IMR-90 (cell line): ENCODE results near the gene CTR9. TPM values are rescaled to one million over a fixed set of nuclear protein-coding genes. Genes with fewer than 3 reads are reported as not detected.

Experiments
- ATAC-seq: fragments of 200-7000 bp; cut with Tn5 transposase; 2 replicates; pipeline ENCODE4 v1.9.1; 2020; ENCODE audit warnings: low read depth, mild to moderate bottlenecking, moderate library complexity
- BruUV-seq: library from RNA; stranded (reverse); fragments of 400-500 nt; replicated peaks from 2 replicates; lab custom pipeline; 2021; lab: Mats Ljungman, UMichigan
- CTCF ChIA-PET: fragments of 300-600 bp; formaldehyde crosslinking; extraction: SDS; loops from one replicate; lab custom pipeline; 2021; ENCODE audit warnings: antibody characterized with exemption; lab: Yijun Ruan, JAX
- POLR2A ChIA-PET: fragments of 300-600 bp; sonication (Branson Sonifier 250); formaldehyde crosslinking; loops from one replicate; lab custom pipeline; 2022; ENCODE audit warnings: antibody characterized with exemption; ENCODE audit not compliant: unreplicated experiment; lab: Charles Lee
- DNase-seq: peaks from one replicate; pipeline ENCODE4 v3.0.0; 2013
- H2AFZ ChIP-seq: replicated peaks from 2 replicates; pipeline ENCODE3; 2013; ENCODE audit warnings: low read length, mild to moderate bottlenecking; ENCODE audit not compliant: poor library complexity
- H2AK5ac ChIP-seq: 2 replicates; pipeline ENCODE4 v1.6.1; 2013; ENCODE audit warnings: low read depth, low read length, inconsistent platforms
- H2AK9ac ChIP-seq: replicated peaks from 2 replicates; pipeline ENCODE3; 2013; ENCODE audit warnings: mild to moderate bottlenecking, low read depth, low read length, moderate library complexity; ENCODE audit not compliant: poor library complexity
- H2BK120ac ChIP-seq: 2 replicates; pipeline ENCODE4 v1.6.1; 2013; ENCODE audit warnings: low read depth, low read length, inconsistent platforms
- H2BK15ac ChIP-seq: 3 replicates; pipeline ENCODE4 v1.6.1; 2013; ENCODE audit warnings: low read depth, low read length, inconsistent platforms
- H2BK20ac ChIP-seq: 2 replicates; pipeline ENCODE4 v1.6.1; 2013; ENCODE audit warnings: low read depth, mild to moderate bottlenecking, inconsistent platforms, low read length, moderate library complexity
- H2BK5ac ChIP-seq: 2 replicates; pipeline ENCODE4 v1.6.1; 2013; ENCODE audit warnings: mild to moderate bottlenecking, low read depth, low read length, inconsistent platforms; ENCODE audit not compliant: poor library complexity, severe bottlenecking
- H3K14ac ChIP-seq: replicated peaks from 2 replicates; pipeline ENCODE4 v1.6.1; 2013; ENCODE audit warnings: low read depth, low read length, inconsistent platforms
- H3K18ac ChIP-seq: 2 replicates; pipeline ENCODE4 v1.6.1; 2013; ENCODE audit warnings: low read depth, low read length, control low read depth
- H3K23ac ChIP-seq: 2 replicates; pipeline ENCODE4 v1.6.1; 2013; ENCODE audit warnings: low read depth, low read length, inconsistent platforms
- H3K27ac ChIP-seq: 2 replicates; pipeline ENCODE4 v1.5.1; 2013; ENCODE audit warnings: mild to moderate bottlenecking, control low read depth, low read length; ENCODE audit not compliant: insufficient read depth
- H3K27me3 ChIP-seq: 2 replicates; pipeline ENCODE4 v1.6.1; 2013; ENCODE audit warnings: low read length; ENCODE audit not compliant: control insufficient read depth, insufficient read depth
- H3K36me3 ChIP-seq: 2 replicates; pipeline ENCODE4 v1.6.1; 2013; ENCODE audit warnings: low read length, mixed read lengths; ENCODE audit not compliant: control insufficient read depth, insufficient read depth
- H3K4ac ChIP-seq: 2 replicates; pipeline ENCODE4 v1.6.1; 2013; ENCODE audit warnings: low read depth, low read length, inconsistent platforms
- H3K4me1 ChIP-seq: 2 replicates; pipeline ENCODE4 v1.6.1; 2013; ENCODE audit warnings: low read length, mixed read lengths; ENCODE audit not compliant: control insufficient read depth, insufficient read depth
- H3K4me2 ChIP-seq: 2 replicates; pipeline ENCODE4 v1.6.1; 2013; ENCODE audit warnings: low read depth, mild to moderate bottlenecking, control low read depth, low read length, moderate library complexity
- H3K4me3 ChIP-seq: 2 replicates; pipeline ENCODE4 v1.5.1; 2013; ENCODE audit warnings: low read depth, mild to moderate bottlenecking, control low read depth, low read length, moderate library complexity; ENCODE audit not compliant: insufficient read depth
- H3K56ac ChIP-seq: 2 replicates; pipeline ENCODE4 v1.6.1; 2013; ENCODE audit warnings: low read length, inconsistent platforms; ENCODE audit not compliant: insufficient read depth; ENCODE audit errors: extremely low read depth
- H3K79me1 ChIP-seq, 2 experiments: 2 replicates each; pipeline ENCODE4 v1.6.1; 2013; ENCODE audit warnings: low read length in 2 of 2, inconsistent platforms in 1 of 2, low read depth in 1 of 2
- H3K9ac ChIP-seq: 2 replicates; pipeline ENCODE4 v1.6.1; 2013; ENCODE audit warnings: low read depth, low read length, control low read depth
- H3K9me1 ChIP-seq: 2 replicates; pipeline ENCODE4 v1.6.1; 2013; ENCODE audit warnings: low read length, inconsistent platforms; ENCODE audit not compliant: insufficient read depth
- H3K9me3 ChIP-seq: 2 replicates; pipeline ENCODE4 v1.6.1; 2013; ENCODE audit warnings: low read length; ENCODE audit not compliant: control insufficient read depth, insufficient read depth
- H4K20me1 ChIP-seq: 2 replicates; pipeline ENCODE4 v1.6.1; 2013; ENCODE audit warnings: low read length, inconsistent platforms; ENCODE audit not compliant: insufficient read depth
- H4K5ac ChIP-seq: 2 replicates; pipeline ENCODE4 v1.6.1; 2013; ENCODE audit warnings: mild to moderate bottlenecking, low read depth, low read length, control low read depth
- H4K8ac ChIP-seq, 2 experiments: 2 replicates each; pipeline ENCODE4 v1.6.1; 2013; ENCODE audit warnings: low read depth in 2 of 2, low read length in 2 of 2, control low read depth in 1 of 2, inconsistent platforms in 1 of 2
- H4K91ac ChIP-seq: 2 replicates; pipeline ENCODE4 v1.6.1; 2013; ENCODE audit warnings: low read depth, low read length, inconsistent platforms; ENCODE audit not compliant: insufficient read depth
- CHD1 ChIP-seq: IDR thresholded peaks from 2 replicates; pipeline ENCODE4 v1.6.1; 2012; ENCODE audit warnings: low read depth, low read length, improper control_type of control experiment
- CTCF ChIP-seq: conservative IDR thresholded peaks from 2 replicates; pipeline ENCODE4 v1.5.1; 2012; ENCODE audit warnings: mild to moderate bottlenecking, low read depth, low read length, improper control_type of control experiment
- ELK1 ChIP-seq: fragments of 150-350 bp; IDR thresholded peaks from 2 replicates; pipeline ENCODE4 v1.6.1; 2016; ENCODE audit warnings: low read depth, mild to moderate bottlenecking, low read length, moderate library complexity, borderline replicate concordance
- FOS ChIP-seq: fragments of 150-350 bp; IDR thresholded peaks from 2 replicates; pipeline ENCODE4 v1.6.1; 2016; ENCODE audit warnings: low read depth, low read length
- MAFK ChIP-seq: IDR thresholded peaks from 2 replicates; pipeline ENCODE4 v1.6.1; 2012; ENCODE audit warnings: low read depth, low read length, improper control_type of control experiment
- MXI1 ChIP-seq: IDR thresholded peaks from 2 replicates; pipeline ENCODE4 v1.6.1; 2012; ENCODE audit warnings: low read depth, mild to moderate bottlenecking, low read length, moderate library complexity, borderline replicate concordance
- NFE2L2 ChIP-seq: fragments of 150-350 bp; IDR thresholded peaks from 2 replicates; pipeline ENCODE4 v1.6.1; 2016; ENCODE audit warnings: low read depth, mild to moderate bottlenecking, low read length
- POLR2A ChIP-seq: IDR thresholded peaks from 2 replicates; pipeline ENCODE4 v1.6.1; 2012; ENCODE audit warnings: mild to moderate bottlenecking, low read depth, low read length
- RAD21 ChIP-seq: IDR thresholded peaks from 2 replicates; pipeline ENCODE4 v1.6.1; 2012; ENCODE audit warnings: low read length, improper control_type of control experiment
- RCOR1 ChIP-seq: IDR thresholded peaks from 2 replicates; pipeline ENCODE4 v1.6.1; 2012; ENCODE audit warnings: mild to moderate bottlenecking, low read length, improper control_type of control experiment; ENCODE audit not compliant: insufficient replicate concordance
- RFX5 ChIP-seq: IDR thresholded peaks from 2 replicates; pipeline ENCODE4 v1.8.0; 2012; ENCODE audit warnings: low read depth, mild to moderate bottlenecking, low read length, moderate library complexity
- USF2 ChIP-seq: fragments of 150-350 bp; IDR thresholded peaks from 2 replicates; pipeline ENCODE4 v1.6.1; 2017; ENCODE audit warnings: mild to moderate bottlenecking, antibody characterized with exemption, low read length, low read depth
- WGBS, 2 experiments: methylation state at CpG; one replicate each; pipeline versions ENCODE4 v1.1.5 to v1.1.7; 2013; ENCODE audit warnings: missing lambda C conversion rate in 2 of 2; ENCODE audit not compliant: insufficient read length in 1 of 2; ENCODE audit errors: extremely low coverage in 2 of 2; 5-methylcytosine and 5-hydroxymethylcytosine counted together
- dilution Hi-C: fragments of 300-500 bp; cut with HindIII; formaldehyde crosslinking; loops from one replicate; pipeline ENCODE4 v1.14.3; 2018; ENCODE audit warnings: low sequenced_read_pairs; ENCODE audit not compliant: unreplicated experiment
- in situ Hi-C: fragments of 300-500 bp; cut with MboI; formaldehyde crosslinking; loops from 3 replicates; pipeline ENCODE4 v1.14.3; 2019; ENCODE audit warnings: low sequenced_read_pairs, inconsistent platforms, mixed read lengths
- intact Hi-C: fragments of 100-400 bp; cut with micrococcal nuclease; formaldehyde crosslinking; loops from 2 replicates; pipeline ENCODE4 v1.10.0; 2022
- polyA plus RNA-seq, 3 experiments: library from polyadenylated mRNA; depleted of rRNA; stranded (reverse); fragments of >200 nt; gene quantifications; 2 replicates each; pipeline ENCODE4 v1.2.3, GENCODE V29; 2012; ENCODE audit warnings: low replicate concordance in 1 of 3
- total RNA-seq: library from RNA; depleted of rRNA; stranded (reverse); fragments of >200 nt; gene quantifications from 2 replicates; pipeline ENCODE4 v1.2.3, GENCODE V29; 2012

CTR9 gene
- total and polyA plus RNA-seq, 2 of the 4 experiments (the other 2 are of a cell fraction): 16.8 to 37.1 TPM

- peak; percentile 96 for DNase-seq
- Histone ChIP-seq H3K14ac (peak overlapping the region; percentile 95), H3K4me3 (peak overlapping the region; percentile 40; the same call in 1 of the 2 replicates), H2AK5ac (peak overlapping the region; percentile 98), H3K9me3 (no peaks in the 10 kb centered on the region), H4K20me1 (no peaks in the 10 kb centered on the region), H3K23ac (peak overlapping the region; percentile 87), H2BK5ac (peak overlapping the region; percentile 95), H4K8ac (peak overlapping the region; percentile 41 to 94), H2BK20ac (peak overlapping the region; percentile 97), H3K27me3 (no peaks in the 10 kb centered on the region), H2BK120ac (peak overlapping the region; percentile 97), H3K36me3 (no peaks in the 10 kb centered on the region), H3K79me1 (peaks cover 4 to 6% of the 10 kb centered on the region in 2 experiments; a peak in 2 of 4 replicates), H3K18ac (peak overlapping the region; percentile 79), H3K27ac (peak overlapping the region; percentile 93), H4K91ac (peak overlapping the region; percentile 96), H3K4ac (peak overlapping the region; percentile 95), H3K56ac (peak overlapping the region; percentile 94), H3K9ac (peak overlapping the region; percentile 77), H2AK9ac (peak overlapping the region; percentile 93), H2AFZ (peak overlapping the region; percentile 87), H3K4me2 (peak overlapping the region; percentile 78), H2BK15ac (peak overlapping the region; percentile 92), H3K9me1 (peaks cover 23% of the 10 kb centered on the region), H3K4me1 (peaks cover 8% of the 10 kb centered on the region), H4K5ac (peak overlapping the region; percentile 65)
- dilution Hi-C loops: loop anchor here (25.0 kb wide), 1 partner anchor 223 kb away; no protein-coding TSS in a partner anchor
- peak; percentile 97 for ATAC-seq
- BruUV-seq: no TSS peak
- ChIA-PET POLR2A (interaction anchor here (0.7 to 1.0 kb wide), 2 partner anchors 43 to 148 kb away, joined by 3 to 4 read pairs; partner anchors contain the start of gene IRAG1), CTCF (interaction anchor here (0.6 to 0.7 kb wide), 6 partner anchors 23 to 421 kb away, joined by 3 to 4 read pairs (median 3); partner anchors contain the start of gene IRAG1)
- in situ Hi-C loops: loop anchor here (5.0 to 25.0 kb wide), 5 partner anchors 223 to 971 kb away; no protein-coding TSS in a partner anchor
- intact Hi-C loops: loop anchor here (1.0 to 5.0 kb wide), 9 partner anchors 42 to 978 kb away; partner anchors contain the start of gene IRAG1
- 1% methylated on average over 13 of the region's 21 CpGs; no CpG with 5 or more reads in 1 of the 2 experiments for WGBS, 2 experiments
- TF ChIP-seq CTCF (peak; percentile 99), MAFK (peak; percentile 19; the same call in 1 of the 2 replicates), MXI1 (peak; percentile 71), RFX5 (no peak), CHD1 (no peak), POLR2A (no peak; the same call in 1 of the 2 replicates), FOS (peak; percentile 71), RAD21 (peak; percentile 99), ELK1 (no peak), RCOR1 (peak; percentile 24), USF2 (no peak), NFE2L2 (0 out of 2 replicates have a peak, but pooled peaks have one; percentile 24)
These were observed 15.3 kb upstream of the CTR9 start for GRCh38 chr11:10735481-10736475.
